ENCODE data around the gene TPBGL. TPM values are rescaled to one million over a fixed set of nuclear protein-coding genes. Genes with fewer than 3 reads are reported as not detected.

The TPBGL gene
- total RNA-seq, 2 experiments from 2014 or later: 0.18 to 0.20 TPM

- no peak overlapping the region for H3K4me3 Mint-ChIP-seq
- peak; percentile 90 for DNase-seq
- no peaks in the 10 kb centered on the region for H3K4me1 Mint-ChIP-seq (ENCODE audit: low read depth)
- H3K27me3 Mint-ChIP-seq: peaks cover 25% of the 10 kb centered on the region
- peak; percentile 88 for ATAC-seq
- H3K36me3 Mint-ChIP-seq (ENCODE audit: low read depth): no peaks in the 10 kb centered on the region
- CTCF ChIA-PET: interaction anchor here (0.9 to 22.8 kb wide), 10 partner anchors 10 to 285 kb away, joined by 3 to 557 read pairs (median 5); partner anchors contain the start of genes SLCO2B1 and TPBGL
- H3K9me3 Mint-ChIP-seq: no peaks in the 10 kb centered on the region
- TF ChIP-seq CTCF (IDR thresholded peaks at IDR 0.05): no peak
- no peak overlapping the region for H3K27ac Mint-ChIP-seq
- POLR2A ChIA-PET: interaction anchor here (0.6 to 0.9 kb wide), 3 partner anchors 16 to 810 kb away, joined by 3 read pairs; no protein-coding TSS in a partner anchor
- intact Hi-C loops (cut with micrococcal nuclease): no loop called here
These were observed 26.2 kb upstream of the TPBGL start for GRCh38 chr11:75214411-75214821.

GRCh38 chr11:75214843-75215242, 25.7 kb upstream of the TPBGL start:
- ChIA-PET POLR2A (interaction anchor here (0.7 to 0.9 kb wide), 2 partner anchors 16 to 71 kb away, joined by 3 read pairs; no protein-coding TSS in a partner anchor), CTCF (interaction anchor here (0.9 to 22.8 kb wide), 9 partner anchors 11 to 285 kb away, joined by 3 to 557 read pairs (median 6); partner anchors contain the start of genes SLCO2B1 and TPBGL)
- ATAC-seq: no peak
- Mint-ChIP-seq H3K27ac (no peak overlapping the region), H3K4me3 (no peak overlapping the region), H3K9me3 (no peaks in the 10 kb centered on the region), H3K4me1 (ENCODE audit: low read depth) (no peaks in the 10 kb centered on the region), H3K36me3 (ENCODE audit: low read depth) (no peaks in the 10 kb centered on the region), H3K27me3 (peaks cover 25% of the 10 kb centered on the region)
- DNase-seq: no peak
- intact Hi-C loops (cut with micrococcal nuclease): no loop called here
- no peak for TF ChIP-seq CTCF (IDR thresholded peaks at IDR 0.05)

- Mint-ChIP-seq H3K27me3 (peaks cover 14% of the 10 kb centered on the region), H3K36me3 (ENCODE audit: low read depth) (no peaks in the 10 kb centered on the region), H3K27ac (no peak overlapping the region), H3K4me1 (ENCODE audit: low read depth) (no peaks in the 10 kb centered on the region), H3K4me3 (no peak overlapping the region), H3K9me3 (no peaks in the 10 kb centered on the region)
- TF ChIP-seq CTCF (IDR thresholded peaks at IDR 0.05): no peak
- intact Hi-C loops (cut with micrococcal nuclease): no loop called here
- ChIA-PET CTCF (interaction anchor here (0.7 to 6.0 kb wide), 3 partner anchors 15 to 43 kb away, joined by 3 to 30 read pairs (median 18); partner anchors contain the start of gene TPBGL), POLR2A (interaction anchor here (0.5 to 1.1 kb wide), 2 partner anchors 57 to 77 kb away, joined by 3 to 4 read pairs; no protein-coding TSS in a partner anchor)
- no peak for ATAC-seq
- no peak for DNase-seq
These were observed 20.7 kb upstream of the TPBGL start for GRCh38 chr11:75219869-75220268.

- Mint-ChIP-seq H3K27me3 (no peaks in the 10 kb centered on the region), H3K4me3 (no peak overlapping the region), H3K27ac (no peak overlapping the region), H3K36me3 (ENCODE audit: low read depth) (no peaks in the 10 kb centered on the region), H3K9me3 (no peaks in the 10 kb centered on the region), H3K4me1 (ENCODE audit: low read depth) (no peaks in the 10 kb centered on the region)
- CTCF ChIA-PET: interaction anchor here (1.0 to 6.0 kb wide), 7 partner anchors 14 to 83 kb away, joined by 3 to 30 read pairs (median 4); no protein-coding TSS in a partner anchor
- DNase-seq (no peak), ATAC-seq (no peak)
- TF ChIP-seq CTCF (IDR thresholded peaks at IDR 0.05): no peak
- POLR2A ChIA-PET: interaction anchor here (1.5 kb wide), 1 partner anchor 15 kb away, joined by 4 read pairs; no protein-coding TSS in a partner anchor
- intact Hi-C loops (cut with micrococcal nuclease): no loop called here
These were observed 16.5 kb upstream of the TPBGL start for GRCh38 chr11:75223954-75224643.

- ChIA-PET CTCF (interaction anchor here (1.3 to 2.2 kb wide), 4 partner anchors 16 to 86 kb away, joined by 3 to 9 read pairs (median 6); no protein-coding TSS in a partner anchor), POLR2A (no interaction called here)
- Mint-ChIP-seq H3K27ac (no peak overlapping the region), H3K4me3 (no peak overlapping the region), H3K27me3 (no peaks in the 10 kb centered on the region), H3K4me1 (ENCODE audit: low read depth) (no peaks in the 10 kb centered on the region), H3K36me3 (ENCODE audit: low read depth) (no peaks in the 10 kb centered on the region), H3K9me3 (no peaks in the 10 kb centered on the region)
- ATAC-seq (no peak), DNase-seq (no peak)
- intact Hi-C loops (cut with micrococcal nuclease): no loop called here
- no peak for TF ChIP-seq CTCF (IDR thresholded peaks at IDR 0.05)
These were observed 14.8 kb upstream of the TPBGL start for GRCh38 chr11:75225794-75226193.

Data from activated CD8-positive, alpha-beta T cell treated with anti-CD3 and anti-CD28 coated beads for 36 hours (primary cell).